HG02759 (cell line): Measurements from ENCODE around the gene AP3D1.

Experiments
- ATAC-seq: cut with Tn5 transposase; IDR thresholded peaks from one replicate; pipeline ENCODE4 v1.9.1; 2021; ENCODE audit warnings: mild to moderate bottlenecking, moderate library complexity; ENCODE audit not compliant: unreplicated experiment

Gene AP3D1

DNA sequence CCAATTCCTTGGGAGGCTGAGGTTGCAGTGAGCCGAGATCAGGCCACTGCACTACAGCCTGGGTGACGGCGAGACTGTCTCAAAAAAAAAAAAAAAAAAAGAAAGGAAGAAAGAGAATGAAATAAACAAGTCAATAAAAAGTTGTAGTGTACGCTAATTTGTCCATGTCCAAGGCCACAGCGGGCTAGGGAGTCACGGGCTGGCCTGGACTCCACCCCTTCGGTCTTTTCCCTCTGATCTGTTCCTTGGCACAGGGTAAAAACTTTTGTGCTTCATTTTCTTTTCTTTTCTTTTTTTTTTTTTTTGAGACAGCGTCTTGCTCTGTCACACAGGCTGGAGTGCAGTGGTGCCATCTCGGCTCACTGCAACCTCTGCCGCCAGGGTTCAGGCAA lies 80.9 kb downstream of the AP3D1 start:
- no peak for ATAC-seq

DNA sequence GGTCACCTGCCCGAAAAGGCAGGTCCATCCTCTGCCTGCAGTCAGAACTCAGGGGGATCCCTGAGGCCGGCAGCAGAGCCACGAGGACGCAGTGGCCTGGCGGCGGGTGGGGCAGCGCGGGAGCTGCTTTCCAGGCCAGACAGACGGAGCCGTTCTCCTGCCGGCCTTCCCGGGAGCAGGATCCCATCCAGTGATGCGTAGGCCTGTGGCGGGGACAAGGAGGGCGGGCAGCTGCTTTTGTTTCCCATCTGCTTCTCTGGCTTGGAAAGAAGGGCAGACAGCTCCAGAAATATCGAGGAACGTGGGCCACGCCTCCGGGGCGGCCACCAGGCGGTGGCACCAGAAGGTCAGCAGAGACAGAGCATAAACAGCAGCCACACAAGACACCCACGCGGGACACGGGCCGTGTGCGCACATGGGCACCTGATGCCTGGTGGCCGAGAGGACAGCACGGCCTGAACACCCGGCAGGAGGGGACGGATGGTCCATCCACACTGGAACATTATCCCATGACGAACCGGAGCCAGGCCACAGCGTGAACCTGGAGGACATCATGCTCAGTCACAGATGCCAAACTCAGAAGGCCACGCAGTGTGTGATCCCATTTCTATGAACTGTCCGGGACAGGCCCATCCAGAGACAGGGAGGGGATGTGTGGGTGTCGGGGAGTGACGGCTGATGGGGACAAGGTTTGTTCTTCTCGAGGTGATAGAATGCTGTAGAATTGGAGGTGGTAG lies 86.4 kb downstream of the AP3D1 start:
- ATAC-seq = no peak

DNA sequence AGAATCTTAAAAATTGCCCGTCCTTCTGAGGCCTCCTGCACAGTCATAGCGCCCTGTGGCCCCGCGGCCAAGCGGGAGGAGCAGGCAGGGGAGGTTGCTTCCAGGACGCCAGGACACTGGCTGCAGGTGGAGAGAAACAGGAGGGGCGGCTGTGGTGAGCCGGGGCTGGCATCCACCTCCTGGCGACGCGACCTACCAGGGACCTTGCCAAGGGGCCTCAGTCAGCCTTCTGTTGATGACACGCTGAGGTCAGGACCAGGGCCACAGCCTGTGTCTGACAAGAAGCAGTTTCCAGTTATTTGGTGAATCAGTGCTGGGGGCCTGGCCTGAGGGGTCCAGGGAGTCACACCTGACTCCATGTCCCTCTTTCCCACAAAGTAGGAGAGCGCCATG lies 87.0 kb downstream of the AP3D1 start:
- ATAC-seq = no peak

DNA sequence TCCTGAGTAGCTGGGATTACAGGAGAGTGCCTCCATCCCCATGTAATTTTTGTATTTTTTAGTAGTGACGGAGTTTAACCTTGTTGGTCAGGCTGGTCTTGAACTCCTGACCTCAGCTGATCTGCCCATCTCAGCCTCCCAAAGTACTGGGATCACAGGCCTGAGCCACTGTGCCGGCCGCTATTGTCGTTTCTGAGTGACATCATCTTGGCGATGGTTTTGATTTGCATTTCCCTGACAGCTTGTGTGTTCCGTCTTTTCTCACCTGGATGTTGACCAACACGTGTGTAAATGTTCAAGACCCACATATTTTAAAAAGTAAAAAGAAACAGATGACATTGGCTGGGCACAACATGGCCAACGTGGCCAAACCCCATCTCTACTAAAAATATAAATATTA lies 87.5 kb downstream of the AP3D1 start:
- no peak for ATAC-seq

DNA sequence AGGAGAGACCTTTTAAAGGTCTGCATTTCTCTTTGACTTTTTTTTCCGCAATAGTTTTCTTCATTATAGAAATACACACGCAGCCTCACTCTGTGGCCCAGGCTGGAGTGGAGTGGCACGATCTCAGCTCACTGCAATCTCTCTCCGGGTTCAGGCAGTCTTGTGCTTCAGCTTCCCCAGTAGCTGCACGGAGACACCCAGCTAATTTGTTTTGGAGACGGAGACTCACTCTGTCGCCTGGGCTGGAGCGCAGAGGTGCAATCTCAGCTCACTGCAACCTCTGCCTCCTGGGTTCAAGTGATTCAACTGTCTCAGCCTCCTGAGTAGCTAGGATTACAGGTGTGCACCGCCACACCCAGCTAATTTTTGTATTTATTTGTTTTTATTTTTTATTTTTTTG lies 88.6 kb downstream of the AP3D1 start:
- no peak for ATAC-seq

DNA sequence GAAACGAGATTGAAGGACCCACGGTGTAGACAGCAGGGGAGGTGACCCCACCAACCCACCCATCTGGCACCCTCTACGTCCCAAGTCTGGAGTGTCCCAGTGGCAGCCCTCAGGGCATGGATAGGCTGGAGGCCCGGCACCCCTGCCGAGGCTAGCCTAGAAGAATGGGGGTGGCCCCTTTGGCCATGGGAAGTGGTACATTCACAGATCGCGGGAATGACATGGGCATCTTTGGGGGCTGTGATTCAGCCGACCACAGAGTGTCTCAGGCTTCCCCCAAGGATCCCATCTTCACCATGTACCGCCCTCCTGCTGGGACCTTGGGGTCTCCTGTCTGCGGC lies 89.0 kb downstream of the AP3D1 start:
- ATAC-seq = no peak

DNA sequence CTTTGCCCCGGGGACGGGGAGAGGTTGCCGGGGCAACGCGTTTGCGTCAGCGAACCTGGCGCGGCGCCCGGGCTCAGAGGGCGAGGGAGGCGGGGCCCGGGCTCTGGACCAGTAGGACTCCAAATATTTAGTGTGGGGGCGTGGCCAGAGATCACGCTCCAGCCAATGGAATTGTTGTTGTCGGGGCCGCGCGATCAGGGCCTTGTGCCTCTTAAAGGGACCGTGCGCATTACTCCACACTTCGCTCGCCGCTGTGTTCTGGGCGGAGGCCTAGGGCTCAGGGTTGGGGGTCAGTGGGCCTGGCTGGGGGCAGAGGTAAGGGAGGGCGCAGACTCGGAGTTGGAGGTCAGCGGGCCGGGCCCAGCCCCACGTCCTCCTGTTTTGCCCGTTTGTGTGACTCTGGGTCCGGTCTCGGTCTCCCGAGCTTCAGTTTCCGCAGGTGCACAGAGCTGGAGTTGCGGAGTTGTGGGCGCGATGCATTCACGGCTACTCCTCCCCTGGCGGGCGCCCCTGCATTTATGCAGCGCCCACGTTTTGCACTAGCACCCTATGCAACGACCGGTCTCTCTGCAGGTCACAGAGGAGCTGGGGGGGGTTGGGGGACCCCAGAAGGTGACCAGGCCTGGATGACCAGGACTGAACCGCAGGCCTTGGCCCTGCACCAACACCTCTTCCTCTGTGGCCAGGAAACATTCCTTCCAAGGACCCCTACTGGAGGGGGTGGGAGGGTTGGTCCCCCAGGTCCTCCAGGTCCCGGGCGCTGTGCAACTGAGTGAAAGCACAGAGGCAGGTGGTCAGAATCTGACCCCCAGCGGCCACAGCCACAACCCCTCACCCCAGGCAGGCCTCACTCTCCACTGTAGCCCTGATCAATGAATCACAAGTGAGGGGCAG lies 89.6 kb downstream of the AP3D1 start:
- ATAC-seq = peak; percentile 88

DNA sequence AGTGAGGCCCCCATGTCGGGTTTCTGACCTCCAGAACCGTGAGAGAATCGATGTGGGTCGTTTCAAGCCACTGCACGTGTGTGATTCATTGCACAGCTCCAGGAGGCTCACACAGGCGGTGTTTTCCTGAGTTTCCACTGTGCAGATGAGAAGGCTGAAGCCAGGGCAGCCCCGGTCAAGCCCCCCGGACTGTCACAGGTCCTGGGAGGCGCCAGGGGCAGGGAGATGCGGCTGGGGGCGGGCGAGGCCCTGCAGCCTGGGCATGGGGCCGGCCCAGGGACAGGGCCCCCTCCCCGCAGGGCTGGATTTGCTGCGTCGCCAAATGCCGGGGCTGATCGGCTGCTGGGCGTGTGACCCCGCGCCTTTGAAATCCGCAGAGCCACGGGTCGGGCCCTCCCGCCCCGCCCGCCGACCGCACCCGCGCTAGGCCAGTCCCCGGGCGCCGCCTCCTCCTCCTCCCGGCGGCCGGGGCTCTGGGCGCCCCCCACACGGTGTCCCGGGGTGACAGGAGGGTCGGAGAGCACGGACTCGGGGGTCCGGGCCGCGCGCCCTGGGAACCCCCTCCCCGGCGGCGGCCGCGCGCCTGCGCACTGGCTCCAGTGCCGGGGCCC lies 90.4 kb downstream of the AP3D1 start:
- peak; percentile 30 for ATAC-seq

DNA sequence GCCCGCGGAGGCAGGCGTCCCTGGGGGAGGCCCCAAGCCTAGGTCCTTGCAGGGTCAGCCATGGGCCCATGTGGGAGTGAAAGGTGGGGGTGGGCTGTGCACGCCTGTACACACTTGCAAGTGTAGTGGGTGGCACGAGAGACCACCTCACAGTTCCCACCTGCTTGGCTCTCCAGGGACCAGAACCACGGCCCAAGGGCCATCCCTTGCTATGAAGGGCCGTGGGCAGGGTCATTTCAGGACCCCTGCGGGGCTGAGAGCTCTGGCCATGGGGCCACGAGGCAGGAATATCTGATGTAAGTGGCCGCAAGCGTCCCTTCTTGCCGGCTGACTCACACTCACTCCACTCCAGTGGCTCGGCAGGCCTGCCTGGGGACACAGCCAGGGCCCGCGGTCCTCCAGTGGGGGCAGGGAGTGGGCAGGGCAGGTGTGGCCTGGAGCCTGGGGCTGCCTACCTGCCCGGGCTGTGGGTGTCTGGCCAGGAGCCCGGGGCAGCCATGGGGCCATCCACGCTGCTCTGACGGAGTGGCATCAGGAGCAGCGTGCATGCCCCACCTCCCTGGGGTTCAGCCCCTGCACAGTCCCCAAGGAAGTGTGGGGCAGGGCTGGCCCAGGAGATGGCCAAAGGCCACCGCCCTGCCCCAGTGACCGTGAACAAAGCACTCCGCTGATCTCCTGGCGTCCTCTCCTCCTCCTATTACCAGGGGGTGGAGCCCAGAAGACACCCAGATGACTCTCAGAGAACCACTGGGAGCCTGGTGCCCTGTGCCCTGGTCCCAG lies 91.8 kb downstream of the AP3D1 start:
- ATAC-seq = no peak

DNA sequence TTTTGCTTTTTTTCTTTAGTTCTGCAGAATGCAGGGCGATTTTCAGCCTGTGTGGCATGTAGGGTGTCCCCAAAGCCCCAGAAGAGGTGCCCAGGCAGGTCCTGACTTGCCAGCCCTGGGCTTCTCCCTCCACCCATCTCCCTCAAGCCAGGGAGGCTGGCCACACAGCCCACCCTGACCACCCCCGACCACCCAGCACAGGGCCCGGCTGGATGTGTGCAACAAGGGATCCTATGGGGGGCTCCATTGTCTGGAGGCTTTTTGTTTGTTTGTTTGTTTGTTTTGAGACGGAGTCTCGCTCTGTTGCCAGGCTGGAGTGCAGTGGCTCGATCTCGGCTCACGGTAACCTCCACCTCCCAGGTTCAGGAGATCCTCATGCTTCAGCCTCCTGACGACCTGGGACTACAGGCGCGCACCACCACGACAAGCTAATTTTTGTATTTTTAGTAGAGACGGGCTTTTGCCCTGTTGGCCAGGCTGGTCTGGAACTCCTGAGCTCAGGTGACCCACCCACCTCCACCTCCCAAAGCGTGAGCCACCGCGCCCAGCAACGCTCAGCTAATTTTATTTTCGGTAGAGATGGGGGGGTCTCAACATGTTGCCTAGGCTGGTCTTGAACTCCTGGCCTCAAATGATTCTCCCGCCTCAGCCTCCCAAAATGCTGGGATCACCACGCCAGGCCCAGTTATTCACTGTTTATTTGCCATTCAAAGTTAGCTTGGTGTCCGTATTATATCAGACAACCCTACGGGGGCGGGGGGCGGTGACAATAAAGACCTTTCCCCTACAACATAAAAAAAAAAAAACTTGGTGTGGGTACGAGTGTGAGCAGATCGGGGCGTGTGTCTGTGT lies 92.6 kb downstream of the AP3D1 start:
- ATAC-seq = no peak

DNA sequence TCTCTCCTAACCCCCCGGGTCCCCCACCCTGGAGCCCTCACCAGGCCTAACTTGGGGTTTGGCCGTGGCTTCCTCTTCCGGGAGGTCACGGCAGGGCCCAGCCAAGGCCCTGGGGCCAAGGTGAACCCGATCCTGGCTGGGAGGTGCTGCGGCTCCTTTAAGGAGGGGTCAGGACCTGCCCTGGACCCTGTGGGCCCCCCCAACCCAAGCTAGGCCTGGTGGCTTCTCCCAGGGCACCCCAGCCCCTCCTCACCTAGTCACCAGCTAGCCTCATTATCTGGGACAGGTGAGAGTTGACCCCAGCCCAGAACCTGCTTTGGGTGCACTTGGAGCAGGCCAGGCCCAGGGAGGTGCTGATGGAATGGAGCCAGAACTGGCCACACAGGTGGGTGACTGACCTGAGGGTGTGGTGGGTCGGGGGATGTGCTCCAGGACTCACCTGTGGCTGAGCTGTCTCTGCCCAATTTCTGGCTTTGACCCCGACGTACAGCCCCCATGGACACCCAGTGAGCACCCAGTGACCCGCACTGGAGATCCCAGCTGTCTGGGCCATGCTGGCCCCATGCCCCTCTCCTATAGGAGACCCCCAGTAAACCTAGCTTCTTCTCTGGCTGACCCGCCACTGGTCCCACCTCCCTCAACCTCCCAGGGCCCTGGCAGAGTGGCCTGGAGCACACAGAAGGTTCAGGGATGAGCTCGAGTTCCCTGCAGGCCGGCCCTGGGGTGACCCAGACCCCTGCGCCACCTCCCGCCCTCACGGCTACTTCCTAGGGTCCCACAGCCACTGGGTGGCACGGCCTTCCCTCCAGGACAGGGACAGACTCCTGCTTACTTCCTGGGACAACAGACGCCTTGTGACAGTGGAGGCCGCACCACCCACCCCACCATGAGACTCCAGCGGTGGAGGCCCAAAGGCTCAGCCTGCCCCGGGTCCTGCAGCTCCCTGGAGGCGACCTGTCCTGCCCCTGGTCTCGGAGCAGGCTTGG lies 93.6 kb downstream of the AP3D1 start:
- no peak for ATAC-seq

DNA sequence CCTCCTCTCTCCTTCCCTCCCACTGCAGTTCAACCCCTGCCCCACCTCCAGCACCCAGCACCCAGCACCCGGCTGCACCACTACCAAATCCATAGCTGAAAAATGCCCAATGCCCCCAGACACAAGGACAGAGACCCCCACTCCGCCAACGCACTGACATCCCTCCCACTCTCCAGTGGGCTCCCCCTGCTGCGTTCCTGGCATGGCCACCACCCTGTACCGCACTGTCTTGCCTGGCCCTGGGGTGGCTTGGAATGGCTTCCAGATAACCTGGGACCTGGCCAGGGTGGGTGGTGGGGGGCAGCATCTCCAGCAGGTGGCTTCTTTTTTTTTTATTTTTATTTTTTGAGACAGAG lies 94.6 kb downstream of the AP3D1 start:
- ATAC-seq = no peak

DNA sequence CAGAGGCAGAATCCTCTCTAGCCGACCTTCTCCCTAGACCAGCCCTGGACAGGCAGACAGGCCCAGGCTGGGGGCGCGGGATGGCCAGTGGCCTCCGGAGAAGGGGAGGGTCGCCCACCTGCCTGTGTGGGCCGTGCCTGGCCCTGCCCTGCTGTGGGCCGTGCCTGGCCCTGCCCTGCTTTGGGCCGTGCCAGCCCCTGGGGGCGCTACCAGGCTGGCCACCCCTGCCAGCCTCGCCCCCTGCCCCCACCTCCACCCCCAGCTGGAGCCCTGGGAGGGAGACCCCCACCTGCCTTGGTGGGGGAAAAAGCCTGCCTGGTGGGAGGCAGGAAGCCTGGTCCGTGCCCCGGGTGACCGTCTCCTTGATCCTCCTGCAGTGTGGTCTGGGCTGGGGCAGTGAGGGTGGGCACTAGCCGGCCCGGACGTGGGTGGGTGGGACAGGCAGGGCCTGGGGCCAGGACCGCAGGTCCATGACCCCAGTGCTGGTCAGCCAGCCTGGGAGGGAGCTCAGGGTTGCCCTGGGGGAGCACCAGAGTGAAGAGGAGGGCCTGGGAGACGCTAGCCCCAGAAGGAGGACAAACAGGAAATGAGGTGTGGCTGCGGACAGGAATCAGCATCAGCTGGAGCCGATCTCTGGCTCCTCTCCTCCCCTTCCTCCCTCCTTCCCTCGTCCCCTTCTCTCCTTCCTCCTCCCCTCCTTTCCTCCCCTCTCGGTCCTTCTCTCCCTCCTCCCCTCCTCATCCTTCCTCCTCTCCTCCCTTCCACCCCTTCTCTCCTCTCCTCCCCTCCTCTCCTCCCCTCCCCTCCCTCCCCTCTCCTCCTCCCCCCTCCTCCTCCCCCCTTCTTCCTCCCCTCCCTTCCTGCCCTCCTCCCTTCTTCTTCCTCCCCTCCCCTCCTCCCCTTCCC lies 95.2 kb downstream of the AP3D1 start:
- no peak for ATAC-seq

DNA sequence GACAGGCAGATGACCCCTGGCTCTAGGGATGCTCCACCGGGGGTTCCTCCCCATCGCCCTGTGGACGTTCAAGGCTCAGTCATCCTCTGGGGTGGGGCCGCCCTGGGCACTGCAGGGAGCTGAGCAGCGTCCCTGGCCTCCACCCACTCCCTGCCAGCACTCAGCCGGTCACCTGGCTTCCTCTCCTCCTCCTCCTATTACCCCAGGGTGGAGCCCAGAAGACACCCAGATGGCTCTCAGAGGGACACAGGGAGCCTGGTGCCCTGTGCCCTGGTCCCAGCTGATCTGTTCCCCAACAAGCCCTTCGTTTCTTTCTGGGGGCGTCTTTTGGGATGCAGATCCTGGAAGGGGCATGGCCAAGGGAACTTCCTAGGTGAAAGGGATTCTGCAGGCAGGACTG lies 96.6 kb downstream of the AP3D1 start:
- no peak for ATAC-seq

DNA sequence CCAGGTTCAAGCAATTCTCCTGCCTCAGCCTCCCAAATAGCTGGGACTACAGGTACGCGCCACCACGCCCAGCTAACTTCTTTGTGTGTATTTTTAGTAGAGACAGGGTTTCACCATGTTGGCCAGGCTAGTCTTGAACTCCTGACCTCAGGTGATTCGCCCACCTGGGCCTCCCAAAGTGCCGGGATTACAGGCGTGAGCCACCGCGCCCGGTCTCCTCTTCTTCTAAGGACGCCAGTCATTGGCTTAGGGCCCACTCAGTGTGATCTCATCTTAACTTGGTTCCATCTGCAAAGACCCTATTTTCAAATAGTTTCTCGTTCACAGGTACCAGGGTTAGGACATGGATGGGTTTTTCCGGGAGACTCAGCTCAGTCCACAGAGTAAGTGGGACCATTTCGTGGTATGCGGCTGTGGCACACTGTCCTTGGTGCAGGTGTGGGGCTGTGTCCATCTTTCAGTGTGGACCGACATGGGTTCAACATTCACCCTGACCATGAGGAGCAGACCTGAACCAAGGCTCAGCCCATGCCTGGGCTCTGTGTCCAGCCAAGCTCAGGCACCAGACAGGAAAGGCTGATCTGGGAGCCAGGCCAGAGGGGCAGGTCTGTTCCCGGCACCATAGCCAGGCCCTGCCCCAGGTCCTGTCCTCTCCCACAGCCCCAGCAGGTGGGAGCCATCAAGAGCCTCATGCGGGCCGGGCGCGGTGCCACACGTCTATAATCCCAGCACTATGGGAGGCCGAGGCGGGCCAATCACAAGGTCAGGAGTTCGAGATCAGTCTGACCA lies 97.6 kb downstream of the AP3D1 start:
- ATAC-seq = no peak

DNA sequence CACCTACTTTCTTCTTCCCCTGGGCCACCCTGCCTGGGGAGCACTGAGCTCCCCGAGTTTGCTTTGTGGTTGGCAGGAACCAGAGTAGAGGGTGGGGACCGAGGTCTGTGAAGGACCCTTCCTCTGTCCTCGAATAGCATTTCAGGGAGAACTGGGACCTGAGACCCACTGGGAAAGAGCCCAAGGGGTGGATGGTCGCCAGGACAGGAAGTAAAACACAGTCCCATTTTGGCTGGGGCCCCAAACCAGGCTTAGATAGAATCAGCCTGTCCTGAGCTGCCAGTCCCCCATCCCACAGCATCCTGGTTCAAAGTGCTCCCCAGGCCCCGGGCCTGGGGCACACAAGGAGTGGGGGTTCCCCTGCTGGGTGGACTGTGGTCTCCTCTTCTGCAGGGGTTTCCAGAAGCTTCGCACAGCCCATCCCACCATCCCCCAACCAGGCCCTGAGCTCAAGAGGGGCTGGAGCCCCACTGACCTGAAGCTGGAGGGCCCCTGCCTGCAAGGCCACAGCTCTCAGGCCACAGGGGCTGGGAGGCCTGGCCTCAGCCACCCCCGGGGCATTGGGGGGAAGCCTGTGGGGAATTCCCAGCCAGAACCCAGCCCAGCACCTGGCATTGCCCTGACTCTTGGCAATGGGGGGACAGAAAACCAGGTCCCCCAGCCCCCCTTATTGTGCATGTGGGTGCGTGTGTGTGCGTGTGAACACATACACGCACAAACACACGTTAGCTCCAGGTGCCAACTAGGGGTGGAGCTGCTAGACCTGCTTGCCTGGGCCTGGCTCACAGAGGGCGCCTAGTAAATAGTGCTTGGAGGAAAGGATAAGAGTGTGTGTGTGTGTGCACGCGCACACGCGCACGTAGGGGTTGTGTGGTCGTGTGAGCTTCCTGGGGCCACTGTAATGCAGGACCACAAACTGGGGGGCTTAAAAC lies 99.3 kb downstream of the AP3D1 start:
- ATAC-seq = no peak
